ENCODE results near the gene TMEM208.

The TMEM208 gene

GRCh38 chr16:67206129-67206837 lies 20.6 kb upstream of the TMEM208 start:
- H3K9ac ChIP-seq (ENCODE audit: low read length) = no peak overlapping the region
- no peak overlapping the region for H3K4me3 ChIP-seq (ENCODE audit: low read length)
- no peaks in the 10 kb centered on the region for H3K27me3 ChIP-seq (ENCODE audit: control insufficient read depth, insufficient read depth, low read length)
- peaks cover 14% of the 10 kb centered on the region for H3K36me3 ChIP-seq (ENCODE audit: control insufficient read depth, insufficient read depth, low read length)
- H3K27ac ChIP-seq (ENCODE audit: low read depth, low read length) = no peak overlapping the region
- H3K4me1 ChIP-seq (ENCODE audit: control insufficient read depth, insufficient read depth, low read length) = no peaks in the 10 kb centered on the region

- H3K27me3 ChIP-seq (ENCODE audit: control insufficient read depth, insufficient read depth, low read length) = no peaks in the 10 kb centered on the region
- H3K4me3 ChIP-seq (ENCODE audit: low read length) = no peak overlapping the region
- H3K36me3 ChIP-seq (ENCODE audit: control insufficient read depth, insufficient read depth, low read length) = peaks cover 13% of the 10 kb centered on the region
- no peaks in the 10 kb centered on the region for H3K4me1 ChIP-seq (ENCODE audit: control insufficient read depth, insufficient read depth, low read length)
- H3K27ac ChIP-seq (ENCODE audit: low read depth, low read length) = no peak overlapping the region
- no peak overlapping the region for H3K9ac ChIP-seq (ENCODE audit: low read length)
These were observed 20.1 kb upstream of the TMEM208 start for GRCh38 chr16:67206838-67207248.

GRCh38 chr16:67207249-67208091 lies 19.5 kb upstream of the TMEM208 start:
- Histone ChIP-seq H3K4me1 (ENCODE audit: control insufficient read depth, insufficient read depth, low read length) (no peaks in the 10 kb centered on the region), H3K27ac (ENCODE audit: low read depth, low read length) (no peak overlapping the region), H3K9ac (ENCODE audit: low read length) (no peak overlapping the region), H3K27me3 (ENCODE audit: control insufficient read depth, insufficient read depth, low read length) (no peaks in the 10 kb centered on the region), H3K36me3 (ENCODE audit: control insufficient read depth, insufficient read depth, low read length) (peaks cover 8% of the 10 kb centered on the region), H3K4me3 (ENCODE audit: low read length) (no peak overlapping the region)

GRCh38 chr16:67208154-67208896 lies 18.6 kb upstream of the TMEM208 start:
- Histone ChIP-seq H3K36me3 (ENCODE audit: control insufficient read depth, insufficient read depth, low read length) (peaks cover 2% of the 10 kb centered on the region), H3K4me3 (ENCODE audit: low read length) (no peak overlapping the region), H3K27ac (ENCODE audit: low read depth, low read length) (no peak overlapping the region), H3K9ac (ENCODE audit: low read length) (no peak overlapping the region), H3K27me3 (ENCODE audit: control insufficient read depth, insufficient read depth, low read length) (no peaks in the 10 kb centered on the region), H3K4me1 (ENCODE audit: control insufficient read depth, insufficient read depth, low read length) (no peaks in the 10 kb centered on the region)

GRCh38 chr16:67209565-67209964 lies 17.4 kb upstream of the TMEM208 start:
- Histone ChIP-seq H3K36me3 (ENCODE audit: control insufficient read depth, insufficient read depth, low read length) (peaks cover 2% of the 10 kb centered on the region), H3K4me3 (ENCODE audit: low read length) (no peak overlapping the region), H3K27ac (ENCODE audit: low read depth, low read length) (no peak overlapping the region), H3K4me1 (ENCODE audit: control insufficient read depth, insufficient read depth, low read length) (no peaks in the 10 kb centered on the region), H3K9ac (ENCODE audit: low read length) (no peak overlapping the region), H3K27me3 (ENCODE audit: control insufficient read depth, insufficient read depth, low read length) (no peaks in the 10 kb centered on the region)

- Histone ChIP-seq H3K36me3 (ENCODE audit: control insufficient read depth, insufficient read depth, low read length) (peaks cover 2% of the 10 kb centered on the region), H3K4me3 (ENCODE audit: low read length) (no peak overlapping the region), H3K27me3 (ENCODE audit: control insufficient read depth, insufficient read depth, low read length) (no peaks in the 10 kb centered on the region), H3K27ac (ENCODE audit: low read depth, low read length) (no peak overlapping the region), H3K9ac (ENCODE audit: low read length) (no peak overlapping the region), H3K4me1 (ENCODE audit: control insufficient read depth, insufficient read depth, low read length) (no peaks in the 10 kb centered on the region)
These were observed 16.6 kb upstream of the TMEM208 start for GRCh38 chr16:67210069-67210937.

- peaks cover 2% of the 10 kb centered on the region for H3K36me3 ChIP-seq (ENCODE audit: control insufficient read depth, insufficient read depth, low read length)
- H3K9ac ChIP-seq (ENCODE audit: low read length) = no peak overlapping the region
- no peaks in the 10 kb centered on the region for H3K4me1 ChIP-seq (ENCODE audit: control insufficient read depth, insufficient read depth, low read length)
- no peak overlapping the region for H3K4me3 ChIP-seq (ENCODE audit: low read length)
- H3K27me3 ChIP-seq (ENCODE audit: control insufficient read depth, insufficient read depth, low read length) = no peaks in the 10 kb centered on the region
- H3K27ac ChIP-seq (ENCODE audit: low read depth, low read length) = no peak overlapping the region
These were observed 15.3 kb upstream of the TMEM208 start for GRCh38 chr16:67211674-67212073.

- peaks cover 2% of the 10 kb centered on the region for H3K36me3 ChIP-seq (ENCODE audit: control insufficient read depth, insufficient read depth, low read length)
- H3K4me1 ChIP-seq (ENCODE audit: control insufficient read depth, insufficient read depth, low read length) = no peaks in the 10 kb centered on the region
- no peaks in the 10 kb centered on the region for H3K27me3 ChIP-seq (ENCODE audit: control insufficient read depth, insufficient read depth, low read length)
- no peak overlapping the region for H3K9ac ChIP-seq (ENCODE audit: low read length)
- no peak overlapping the region for H3K4me3 ChIP-seq (ENCODE audit: low read length)
- H3K27ac ChIP-seq (ENCODE audit: low read depth, low read length) = no peak overlapping the region
These were observed 14.2 kb upstream of the TMEM208 start for GRCh38 chr16:67212766-67213165.

GRCh38 chr16:67213197-67214019 lies 13.5 kb upstream of the TMEM208 start:
- Histone ChIP-seq H3K4me3 (ENCODE audit: low read length) (no peak overlapping the region), H3K9ac (ENCODE audit: low read length) (no peak overlapping the region), H3K27ac (ENCODE audit: low read depth, low read length) (no peak overlapping the region), H3K4me1 (ENCODE audit: control insufficient read depth, insufficient read depth, low read length) (no peaks in the 10 kb centered on the region), H3K27me3 (ENCODE audit: control insufficient read depth, insufficient read depth, low read length) (no peaks in the 10 kb centered on the region), H3K36me3 (ENCODE audit: control insufficient read depth, insufficient read depth, low read length) (peaks cover 2% of the 10 kb centered on the region)

- no peak overlapping the region for H3K27ac ChIP-seq (ENCODE audit: low read depth, low read length)
- H3K4me3 ChIP-seq (ENCODE audit: low read length) = no peak overlapping the region
- no peaks in the 10 kb centered on the region for H3K27me3 ChIP-seq (ENCODE audit: control insufficient read depth, insufficient read depth, low read length)
- H3K9ac ChIP-seq (ENCODE audit: low read length) = no peak overlapping the region
- H3K36me3 ChIP-seq (ENCODE audit: control insufficient read depth, insufficient read depth, low read length) = no peaks in the 10 kb centered on the region
- H3K4me1 ChIP-seq (ENCODE audit: control insufficient read depth, insufficient read depth, low read length) = no peaks in the 10 kb centered on the region
These were observed 11.2 kb upstream of the TMEM208 start for GRCh38 chr16:67215706-67216105.

Measured in rectal smooth muscle tissue (tissue), 1 donor.